SK-N-SH (cell line): ENCODE data around the gene PHKB. TPM values are rescaled to one million over a fixed set of nuclear protein-coding genes. Genes with fewer than 3 reads are reported as not detected.
"Not testable (repeated sequence)": the region's sequence is repeated elsewhere in the genome, so short reads cannot be mapped to it uniquely, and the experiment has no call there.

Source experiments
- CTCF ChIA-PET: fragments of 300-600, 350-600 bp; formaldehyde crosslinking; extraction: SDS; loops from one replicate; lab custom pipeline; 2021; lab: Yijun Ruan, JAX
- POLR2A ChIA-PET: fragments of 350-600 bp; sonication (Branson Sonifier 250); formaldehyde crosslinking; extraction: SDS; loops from one replicate; lab custom pipeline; 2020; ENCODE audit warnings: antibody characterized with exemption, inconsistent platforms; lab: Yijun Ruan, JAX
- DNase-seq: peaks from one replicate; pipeline ENCODE4 v3.0.0; 2012
- H2AFZ ChIP-seq: fragments of 200-600 bp; sonication (generic); 2 replicates; pipeline ENCODE4 v1.8.1; 2016; ENCODE audit warnings: antibody characterized with exemption, mild to moderate bottlenecking, low read depth
- H3F3A ChIP-seq: fragments of 200-600 bp; sonication (generic); replicated peaks from 2 replicates; pipeline ENCODE3; 2016; ENCODE audit warnings: antibody characterized with exemption, mild to moderate bottlenecking; ENCODE audit not compliant: insufficient read depth
- H3K27ac ChIP-seq, 2 experiments: fragments of 200-500 bp in 1 of 2; fragments of 200-600 bp in 1 of 2; sonication (Bioruptor generic) in 1 of 2; sonication (generic), shearing (Covaris generic) in 1 of 2; 2 replicates each; pipeline versions ENCODE4 v1.5.1 to v1.6.1; 2014 to 2016; ENCODE audit warnings: low read depth in 2 of 2, inconsistent platforms in 1 of 2, low read length in 1 of 2, mild to moderate bottlenecking in 1 of 2, mixed read lengths in 1 of 2
- H3K27me3 ChIP-seq: fragments of 200-600 bp; sonication (generic), shearing (Covaris generic); 2 replicates; pipeline ENCODE4 v1.6.1; 2016; ENCODE audit warnings: mixed run types; ENCODE audit not compliant: insufficient read depth
- H3K36me3 ChIP-seq, 2 experiments: fragments of 200-500 bp in 1 of 2; fragments of 200-600 bp in 1 of 2; sonication (Bioruptor generic) in 1 of 2; sonication (generic) in 1 of 2; replicated peaks in 1 of 2; 2 replicates each; pipeline versions ENCODE3 to v1.5.1; 2014 to 2016; ENCODE audit warnings: low read length in 1 of 2, mild to moderate bottlenecking in 1 of 2; ENCODE audit not compliant: insufficient read depth in 2 of 2, control insufficient read depth in 1 of 2
- H3K4me1 ChIP-seq, 2 experiments: fragments of 200-500 bp in 1 of 2; fragments of 200-600 bp in 1 of 2; sonication (Bioruptor generic) in 1 of 2; sonication (generic), shearing (Covaris generic) in 1 of 2; 2 replicates each; pipeline versions ENCODE4 v1.5.1 to v1.6.1; 2014 to 2016; ENCODE audit warnings: low read depth in 1 of 2, low read length in 1 of 2, mixed run types in 1 of 2; ENCODE audit not compliant: insufficient read depth in 2 of 2, control insufficient read depth in 1 of 2
- H3K4me2 ChIP-seq: fragments of 200-600 bp; sonication (generic), shearing (Covaris generic); 2 replicates; pipeline ENCODE4 v1.6.1; 2017; ENCODE audit warnings: mixed run types
- H3K4me3 ChIP-seq, 2 experiments: fragments of 200-500 bp in 1 of 2; fragments of 200-600 bp in 1 of 2; sonication (Bioruptor generic) in 1 of 2; sonication (generic), shearing (Covaris generic) in 1 of 2; 2 replicates each; pipeline versions ENCODE4 v1.5.1 to v1.8.1; 2014 to 2016; ENCODE audit warnings: low read depth in 2 of 2, inconsistent platforms in 1 of 2, low read length in 1 of 2, mild to moderate bottlenecking in 1 of 2, mixed read lengths in 1 of 2, moderate library complexity in 1 of 2
- H3K79me2 ChIP-seq: fragments of 200-600 bp; sonication (generic); 2 replicates; pipeline ENCODE4 v1.8.1; 2017; ENCODE audit warnings: mild to moderate bottlenecking; ENCODE audit not compliant: insufficient read depth
- H3K9ac ChIP-seq: fragments of 200-600 bp; sonication (generic); 2 replicates; pipeline ENCODE4 v1.6.1; 2017; ENCODE audit warnings: mixed run types
- H3K9me2 ChIP-seq: fragments of 200-600 bp; sonication (generic); 2 replicates; pipeline ENCODE4 v1.6.1; 2017; ENCODE audit warnings: mixed run types
- H3K9me3 ChIP-seq: fragments of 200-600 bp; sonication (generic); 2 replicates; pipeline ENCODE4 v1.6.1; 2017; ENCODE audit warnings: mixed run types, mild to moderate bottlenecking, moderate library complexity
- H4K20me1 ChIP-seq: fragments of 200-600 bp; sonication (generic); 2 replicates; pipeline ENCODE4 v1.6.1; 2017; ENCODE audit warnings: mild to moderate bottlenecking, mixed run types; ENCODE audit not compliant: insufficient read depth
- EP300 ChIP-seq, 2 experiments: IDR thresholded peaks; 2 replicates each; pipeline versions ENCODE4 v1.4.0 to v1.6.1; 2012; ENCODE audit warnings: borderline replicate concordance in 1 of 2, low read depth in 1 of 2, low read length in 1 of 2
- FOXM1 ChIP-seq: IDR thresholded peaks from 2 replicates; pipeline ENCODE4 v1.4.0; 2012; ENCODE audit warnings: low read depth, mild to moderate bottlenecking
- NFIC ChIP-seq: IDR thresholded peaks from 2 replicates; pipeline ENCODE4 v1.4.0; 2012; ENCODE audit warnings: borderline replicate concordance
- POLR2AphosphoS5 ChIP-seq: IDR thresholded peaks from 2 replicates; pipeline ENCODE4 v1.6.1; 2012; ENCODE audit warnings: low read depth, low read length
- SMC3 ChIP-seq: IDR thresholded peaks from 2 replicates; pipeline ENCODE4 v1.6.1; 2012; ENCODE audit warnings: low read depth, low read length, improper control_type of control experiment
- WGBS: methylation state at CpG from one replicate; pipeline ENCODE4 v1.1.6; 2017; ENCODE audit warnings: low lambda C conversion rate; 5-methylcytosine and 5-hydroxymethylcytosine counted together
- polyA plus RNA-seq, 3 experiments: library from polyadenylated mRNA; depleted of rRNA; stranded (reverse); fragments of >200 nt; gene quantifications; 2 replicates each; pipeline ENCODE4 v1.2.3, GENCODE V29; 2012
- TF ChIP-seq, protein P1 (sequence below): fragments of 150-350 bp; IDR thresholded peaks from 2 replicates; pipeline ENCODE4 v1.6.1; 2016; ENCODE audit warnings: mild to moderate bottlenecking, low read depth, low read length
- TF ChIP-seq, protein P2 (sequence below): fragments of 150-350 bp; IDR thresholded peaks from 2 replicates; pipeline ENCODE4 v1.6.1; 2017; ENCODE audit warnings: antibody characterized with exemption, low read length, low read depth, borderline replicate concordance

The PHKB gene
- polyA plus RNA-seq, 1 of the 3 experiments (the other 2 are of a cell fraction) = 20.8 TPM

DNA sequence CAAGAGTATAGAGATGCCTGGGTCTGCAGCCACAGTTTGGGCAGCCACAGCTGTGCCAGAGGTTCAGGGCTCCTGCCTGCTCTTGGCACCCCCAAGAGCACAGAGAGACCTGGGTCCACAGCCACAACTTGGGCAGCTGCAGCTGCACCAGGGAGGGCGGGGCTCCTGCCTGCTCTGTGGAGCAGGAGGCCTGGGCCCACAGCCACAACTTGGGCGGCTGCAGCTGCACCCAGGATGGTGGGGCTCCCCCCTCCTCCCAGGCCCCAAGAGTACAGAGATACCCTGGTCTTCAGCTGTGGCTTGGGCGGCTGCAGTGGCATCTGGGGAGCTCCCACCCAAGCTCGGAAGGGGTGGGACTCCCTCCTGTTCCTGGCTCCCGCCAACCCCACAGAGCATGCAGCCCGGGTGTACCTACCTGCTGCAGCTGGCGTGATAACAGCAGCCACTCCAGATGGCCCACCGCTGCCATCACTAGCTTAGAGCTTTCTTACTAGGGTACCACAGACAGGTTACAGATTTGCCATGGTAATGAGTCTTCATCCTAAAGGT, 72.7 kb downstream of the PHKB start:
- Histone ChIP-seq H3K4me3 (no peak overlapping the region), H3K27me3 (no peaks in the 10 kb centered on the region), H3K27ac (no peak overlapping the region), H3K79me2 (no peaks in the 10 kb centered on the region)
- WGBS = 93% methylated on average over 6 of the region's 8 CpGs
- DNase-seq = no peak
- no peak for TF ChIP-seq EP300 (IDR thresholded peaks at IDR 0.05; ENCODE audit: borderline replicate concordance in 1 of 2, low read depth in 1 of 2, low read length in 1 of 2)
- TF ChIP-seq, all 33 proteins: peak for 0
- ChIA-PET POLR2A (no interaction called here), CTCF (no interaction called here)
- H3K9me2 ChIP-seq = no peaks in the 10 kb centered on the region
- H2AFZ ChIP-seq = no peak overlapping the region
- no peaks in the 10 kb centered on the region for H4K20me1 ChIP-seq
- H3K4me2 ChIP-seq = no peak overlapping the region
- no peaks in the 10 kb centered on the region; a peak in 1 of 4 replicates for H3K4me1 ChIP-seq
- no peaks in the 10 kb centered on the region for H3F3A ChIP-seq
- no peak overlapping the region for H3K9ac ChIP-seq
- H3K36me3 ChIP-seq = peaks cover 2 to 6% of the 10 kb centered on the region in 2 experiments
- H3K9me3 ChIP-seq = no peaks in the 10 kb centered on the region; the same call in 1 of the 2 replicates

DNA sequence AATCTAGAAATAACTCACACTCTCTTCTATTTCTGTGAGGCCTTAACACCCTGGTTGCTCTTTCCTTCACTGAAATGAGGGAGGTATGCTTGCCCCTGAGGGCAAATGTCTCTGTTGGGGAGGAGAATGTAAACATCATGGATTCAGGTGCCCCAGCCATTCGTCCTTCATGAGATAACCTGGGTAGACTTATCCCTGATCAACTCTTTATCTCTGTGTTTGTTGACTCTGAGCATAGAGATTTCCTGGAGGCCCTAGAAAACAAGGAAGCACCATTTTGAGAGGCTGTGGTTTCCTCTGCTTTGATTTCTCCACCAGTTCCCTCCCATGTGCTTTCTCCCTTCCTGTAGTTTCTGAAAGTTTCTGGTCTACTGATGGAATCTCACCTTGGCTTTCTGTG, 77.3 kb downstream of the PHKB start:
- H4K20me1 ChIP-seq = no peaks in the 10 kb centered on the region
- WGBS = 60% methylated on average over 1 of the region's 1 CpG
- DNase-seq = no peak
- H3K9ac ChIP-seq = no peak overlapping the region
- no peak overlapping the region for H3K27ac ChIP-seq
- no peak overlapping the region for H3K4me3 ChIP-seq
- ChIA-PET POLR2A (no interaction called here), CTCF (interaction anchor here (1.2 kb wide), 1 partner anchor 12 kb away, joined by 3 read pairs; no protein-coding TSS in a partner anchor)
- no peaks in the 10 kb centered on the region for H3K79me2 ChIP-seq
- no peaks in the 10 kb centered on the region for H3K27me3 ChIP-seq
- H3K4me2 ChIP-seq = no peak overlapping the region
- H3K4me1 ChIP-seq = no peaks in the 10 kb centered on the region; a peak in 1 of 4 replicates
- no peaks in the 10 kb centered on the region for H3K9me2 ChIP-seq
- peaks cover 2 to 5% of the 10 kb centered on the region in 2 experiments for H3K36me3 ChIP-seq
- no peak overlapping the region for H2AFZ ChIP-seq
- H3F3A ChIP-seq = no peaks in the 10 kb centered on the region
- H3K9me3 ChIP-seq = no peaks in the 10 kb centered on the region
- TF ChIP-seq POLR2AphosphoS5 (no peak), FOXM1 (no peak), SMC3 (no peak), NFIC (no peak)
- TF ChIP-seq, protein P1, sequence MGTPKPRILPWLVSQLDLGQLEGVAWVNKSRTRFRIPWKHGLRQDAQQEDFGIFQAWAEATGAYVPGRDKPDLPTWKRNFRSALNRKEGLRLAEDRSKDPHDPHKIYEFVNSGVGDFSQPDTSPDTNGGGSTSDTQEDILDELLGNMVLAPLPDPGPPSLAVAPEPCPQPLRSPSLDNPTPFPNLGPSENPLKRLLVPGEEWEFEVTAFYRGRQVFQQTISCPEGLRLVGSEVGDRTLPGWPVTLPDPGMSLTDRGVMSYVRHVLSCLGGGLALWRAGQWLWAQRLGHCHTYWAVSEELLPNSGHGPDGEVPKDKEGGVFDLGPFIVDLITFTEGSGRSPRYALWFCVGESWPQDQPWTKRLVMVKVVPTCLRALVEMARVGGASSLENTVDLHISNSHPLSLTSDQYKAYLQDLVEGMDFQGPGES = no peak
- TF ChIP-seq, protein P2, sequence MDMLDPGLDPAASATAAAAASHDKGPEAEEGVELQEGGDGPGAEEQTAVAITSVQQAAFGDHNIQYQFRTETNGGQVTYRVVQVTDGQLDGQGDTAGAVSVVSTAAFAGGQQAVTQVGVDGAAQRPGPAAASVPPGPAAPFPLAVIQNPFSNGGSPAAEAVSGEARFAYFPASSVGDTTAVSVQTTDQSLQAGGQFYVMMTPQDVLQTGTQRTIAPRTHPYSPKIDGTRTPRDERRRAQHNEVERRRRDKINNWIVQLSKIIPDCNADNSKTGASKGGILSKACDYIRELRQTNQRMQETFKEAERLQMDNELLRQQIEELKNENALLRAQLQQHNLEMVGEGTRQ = no peak

DNA sequence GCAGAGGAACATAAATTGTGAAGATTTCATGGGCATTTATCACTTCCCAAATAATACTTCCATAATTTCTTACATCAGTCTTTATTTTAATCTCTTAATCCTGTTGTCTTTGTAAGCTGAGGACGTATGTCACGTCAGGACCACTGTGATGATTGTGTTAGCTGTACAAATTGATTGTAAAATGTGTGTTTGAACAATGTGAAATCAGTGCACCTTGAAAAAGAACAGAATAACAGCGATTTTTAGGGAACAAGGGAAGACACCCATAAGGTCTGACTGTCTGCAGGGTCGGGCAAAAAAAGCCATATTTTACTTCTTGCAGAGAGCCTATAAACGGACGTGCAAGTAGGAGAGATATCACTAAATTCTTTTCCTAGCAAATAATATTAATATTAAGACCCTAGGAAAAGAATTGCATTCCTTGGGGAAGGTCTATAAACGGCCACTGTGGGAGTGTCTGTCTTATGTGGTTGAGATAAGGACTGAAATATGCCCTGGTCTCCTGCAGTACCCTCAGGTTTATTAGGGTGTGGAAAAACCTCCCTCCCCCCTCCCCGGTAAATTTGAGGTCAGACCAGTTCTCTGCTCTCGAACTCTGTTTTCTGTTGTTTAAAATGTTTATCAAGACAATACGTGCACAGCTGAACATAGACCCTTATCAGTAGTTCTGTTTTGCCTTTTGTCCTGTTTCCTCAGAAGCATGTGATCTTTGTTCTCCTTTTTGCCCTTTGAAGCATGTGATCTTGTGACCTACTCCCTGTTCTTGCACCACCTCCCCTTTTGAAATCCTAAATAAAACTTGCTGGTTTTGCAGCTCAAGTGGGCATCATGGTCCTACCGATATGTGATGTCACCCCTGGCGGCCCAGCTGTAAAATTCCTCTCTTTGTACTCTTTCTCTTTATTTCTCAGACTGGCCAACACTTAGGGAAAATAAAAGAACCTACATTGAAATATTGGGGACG, 78.9 kb downstream of the PHKB start:
- 92% methylated on average over 13 of the region's 13 CpGs for WGBS

DNA sequence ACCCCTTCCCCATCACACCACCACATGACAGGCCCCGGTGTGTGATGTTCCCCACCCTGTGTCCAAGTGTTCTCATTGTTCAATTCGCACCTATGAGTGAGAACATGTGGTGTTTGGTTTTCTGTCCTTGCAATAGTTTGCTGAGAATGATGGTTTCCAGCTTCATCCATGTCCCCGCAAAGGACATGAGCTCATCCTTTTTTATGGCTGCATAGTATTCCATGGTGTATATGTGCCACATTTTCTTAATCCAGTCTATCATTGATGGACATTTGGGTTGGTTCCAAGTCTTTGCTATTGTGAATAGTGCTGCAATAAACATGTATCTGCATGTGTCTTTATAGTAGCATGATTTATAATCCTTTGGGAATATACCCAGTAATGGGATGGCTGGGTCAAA, 80.0 kb downstream of the PHKB start:
- H3K27me3 ChIP-seq, H3K9me3 ChIP-seq, CTCF ChIA-PET, H4K20me1 ChIP-seq, H2AFZ ChIP-seq, H3K4me3 ChIP-seq, H3K27ac ChIP-seq, H3K4me1 ChIP-seq, POLR2A ChIA-PET, H3K9me2 ChIP-seq, H3K9ac ChIP-seq, H3K36me3 ChIP-seq, H3K79me2 ChIP-seq, H3F3A ChIP-seq, H3K4me2 ChIP-seq, DNase-seq: not testable (repeated sequence)
- WGBS = 97% methylated on average over 3 of the region's 3 CpGs

More for the DNA sequence above, 78.9 kb downstream of the PHKB start:
- H3F3A ChIP-seq, H3K9me2 ChIP-seq, H3K4me2 ChIP-seq, H3K36me3 ChIP-seq, H3K79me2 ChIP-seq, H3K4me1 ChIP-seq, H3K4me3 ChIP-seq, H3K27ac ChIP-seq, DNase-seq, H4K20me1 ChIP-seq, H3K27me3 ChIP-seq, H3K9ac ChIP-seq, H2AFZ ChIP-seq, POLR2A ChIA-PET, H3K9me3 ChIP-seq: not testable (repeated sequence)
- CTCF ChIA-PET = interaction anchor here (0.6 kb wide), 1 partner anchor 46 kb away, joined by 3 read pairs; no protein-coding TSS in a partner anchor
